Measurements from ENCODE around the gene SINHCAF. TPM values are rescaled to one million over a fixed set of nuclear protein-coding genes. Genes with fewer than 3 reads are reported as not detected.

SINHCAF gene
- polyA plus RNA-seq, 1 donor from 2014 or later, result 80.5 TPM

GRCh38 chr12:31232361-31232965, 93.5 kb downstream of the SINHCAF start:
- Histone ChIP-seq H3K9ac (ENCODE audit: low read length) (no peak overlapping the region), H3F3A (ENCODE audit: insufficient read depth, low read length, poor library complexity, severe bottlenecking) (no peaks in the 10 kb centered on the region), H3K79me2 (replicated peaks; ENCODE audit: insufficient read depth, low read length) (no peaks in the 10 kb centered on the region), H3K9me2 (ENCODE audit: insufficient read depth, low read length) (no peaks in the 10 kb centered on the region), H3K4me2 (ENCODE audit: low read length) (no peak overlapping the region), H3K36me3 (ENCODE audit: insufficient read depth, low read length) (no peaks in the 10 kb centered on the region), H3K4me3 (ENCODE audit: low read length) (no peak overlapping the region), H3K27me3 (ENCODE audit: insufficient read depth, low read depth, low read length) (no peaks in the 10 kb centered on the region), H3K27ac (ENCODE audit: low read length) (no peak overlapping the region), H4K20me1 (ENCODE audit: insufficient read depth) (no peaks in the 10 kb centered on the region), H2AFZ (ENCODE audit: low read depth, low read length) (no peak overlapping the region), H3K9me3 (ENCODE audit: low read length) (no peaks in the 10 kb centered on the region)
- TF ChIP-seq CTCF (IDR thresholded peaks at IDR 0.05; ENCODE audit: poor library complexity, severe bottlenecking) (no peak), POLR2AphosphoS5 (IDR thresholded peaks at IDR 0.05) (no peak), EP300 (conservative IDR thresholded peaks at IDR 0.05; ENCODE audit: poor library complexity, severe bottlenecking) (no peak), TAF1 (IDR thresholded peaks at IDR 0.05; ENCODE audit: low read depth) (no peak), REST (IDR thresholded peaks at IDR 0.05; ENCODE audit: borderline replicate concordance) (no peak), EZH2 (IDR thresholded peaks at IDR 0.05; ENCODE audit: borderline replicate concordance, insufficient read depth, low read length, poor library complexity, severe bottlenecking) (no peak), SMC3 (conservative IDR thresholded peaks at IDR 0.05; ENCODE audit: poor library complexity) (no peak), RAD21 (conservative IDR thresholded peaks at IDR 0.05) (no peak), MXI1 (conservative IDR thresholded peaks at IDR 0.05; ENCODE audit: poor library complexity, severe bottlenecking) (no peak)

GRCh38 chr12:31231611-31232360, 94.2 kb downstream of the SINHCAF start:
- H3K4me2 ChIP-seq (ENCODE audit: low read length), result no peak overlapping the region

More at GRCh38 chr12:31231611-31232360, 94.2 kb downstream of the SINHCAF start:
- no peak overlapping the region for H3K27ac ChIP-seq (ENCODE audit: low read length)
- H3K9me3 ChIP-seq (ENCODE audit: low read length), result no peaks in the 10 kb centered on the region
- H3K9me2 ChIP-seq (ENCODE audit: insufficient read depth, low read length), result no peaks in the 10 kb centered on the region
- no peak for TF ChIP-seq REST (IDR thresholded peaks at IDR 0.05; ENCODE audit: borderline replicate concordance)
- no peak for TF ChIP-seq CTCF (IDR thresholded peaks at IDR 0.05; ENCODE audit: poor library complexity, severe bottlenecking)
- TF ChIP-seq EZH2 (IDR thresholded peaks at IDR 0.05; ENCODE audit: borderline replicate concordance, insufficient read depth, low read length, poor library complexity, severe bottlenecking), result no peak
- no peak for TF ChIP-seq EP300 (conservative IDR thresholded peaks at IDR 0.05; ENCODE audit: poor library complexity, severe bottlenecking)
- TF ChIP-seq POLR2AphosphoS5 (IDR thresholded peaks at IDR 0.05), result no peak
- TF ChIP-seq SMC3 (conservative IDR thresholded peaks at IDR 0.05; ENCODE audit: poor library complexity), result no peak
- TF ChIP-seq TAF1 (IDR thresholded peaks at IDR 0.05; ENCODE audit: low read depth), result no peak
- H3K9ac ChIP-seq (ENCODE audit: low read length), result no peak overlapping the region
- H4K20me1 ChIP-seq (ENCODE audit: insufficient read depth), result no peaks in the 10 kb centered on the region
- no peak overlapping the region for H2AFZ ChIP-seq (ENCODE audit: low read depth, low read length)
- no peak overlapping the region for H3K4me3 ChIP-seq (ENCODE audit: low read length)
- H3K36me3 ChIP-seq (ENCODE audit: insufficient read depth, low read length), result no peaks in the 10 kb centered on the region
- H3K79me2 ChIP-seq (replicated peaks; ENCODE audit: insufficient read depth, low read length), result no peaks in the 10 kb centered on the region
- H3K27me3 ChIP-seq (ENCODE audit: insufficient read depth, low read depth, low read length), result no peaks in the 10 kb centered on the region
- H3F3A ChIP-seq (ENCODE audit: insufficient read depth, low read length, poor library complexity, severe bottlenecking), result no peaks in the 10 kb centered on the region

Data from neural cell (in vitro differentiated cells).